ENCODE results near the gene SFRP5. TPM values are rescaled to one million over a fixed set of nuclear protein-coding genes. Genes with fewer than 3 reads are reported as not detected.

The SFRP5 gene
- total RNA-seq, 1 donor from 2014 or later: not detected

- peaks cover 14% of the 10 kb centered on the region for H4K20me1 ChIP-seq (ENCODE audit: low read depth)
- Mint-ChIP-seq H3K36me3 (peaks cover 1% of the 10 kb centered on the region), H3K9me3 (no peaks in the 10 kb centered on the region), H3K4me3 (no peak overlapping the region), H3K27ac (peak overlapping the region; percentile 33), H3K4me1 (peaks cover 36% of the 10 kb centered on the region), H3K27me3 (ENCODE audit: insufficient read depth, low read depth) (peaks cover 2% of the 10 kb centered on the region)
- H3K36me3 ChIP-seq: no peaks in the 10 kb centered on the region
- H2AFZ ChIP-seq (replicated peaks): peak overlapping the region; percentile 31
- no peaks in the 10 kb centered on the region for H3K27me3 ChIP-seq
- peak overlapping the region; percentile 73 for H3K27ac ChIP-seq
- no peaks in the 10 kb centered on the region for H3K9me3 ChIP-seq (ENCODE audit: low read depth)
- H3F3A ChIP-seq (ENCODE audit: low read depth): peaks cover 45% of the 10 kb centered on the region
- peak; percentile 70 for DNase-seq (ENCODE audit: low spot score)
- H3K4me1 ChIP-seq: peaks cover 41% of the 10 kb centered on the region
- H3K79me2 ChIP-seq (ENCODE audit: low read depth): peaks cover 26% of the 10 kb centered on the region
- peak overlapping the region; percentile 60 for H3K4me2 ChIP-seq
- no peak overlapping the region for H3K4me3 ChIP-seq
- no peak overlapping the region for H3K9ac ChIP-seq
- TF ChIP-seq CTCF (IDR thresholded peaks at IDR 0.05): no peak
- TF ChIP-seq EZH2phosphoT487 (IDR thresholded peaks at IDR 0.05): no peak
- no peak for TF ChIP-seq EZH2 (IDR thresholded peaks at IDR 0.05)
These were observed 53.6 kb downstream of the SFRP5 start for GRCh38 chr10:97718178-97718577.

- no peak overlapping the region for H3K4me2 ChIP-seq
- peaks cover 1% of the 10 kb centered on the region for H3K36me3 Mint-ChIP-seq
- H3K9ac ChIP-seq: no peak overlapping the region
- peaks cover 2% of the 10 kb centered on the region for H3K27me3 Mint-ChIP-seq (ENCODE audit: insufficient read depth, low read depth)
- peaks cover 41% of the 10 kb centered on the region for H3K4me1 Mint-ChIP-seq
- peaks cover 14% of the 10 kb centered on the region for H4K20me1 ChIP-seq (ENCODE audit: low read depth)
- H3K4me1 ChIP-seq: peaks cover 47% of the 10 kb centered on the region
- no peaks in the 10 kb centered on the region for H3K9me3 Mint-ChIP-seq
- no peak overlapping the region for H3K4me3 ChIP-seq
- no peak overlapping the region for H3K4me3 Mint-ChIP-seq
- H3K27ac Mint-ChIP-seq: no peak overlapping the region
- H3K27me3 ChIP-seq: no peaks in the 10 kb centered on the region
- no peaks in the 10 kb centered on the region for H3K9me3 ChIP-seq (ENCODE audit: low read depth)
- no peak for DNase-seq (ENCODE audit: low spot score)
- H3F3A ChIP-seq (ENCODE audit: low read depth): peaks cover 49% of the 10 kb centered on the region
- peak overlapping the region; percentile 73 for H3K27ac ChIP-seq
- TF ChIP-seq EZH2phosphoT487 (IDR thresholded peaks at IDR 0.05): no peak
- no peak for TF ChIP-seq CTCF (IDR thresholded peaks at IDR 0.05)
- no peak for TF ChIP-seq EZH2 (IDR thresholded peaks at IDR 0.05)
- H3K79me2 ChIP-seq (ENCODE audit: low read depth): peaks cover 26% of the 10 kb centered on the region
- no peak overlapping the region for H2AFZ ChIP-seq (replicated peaks)
- H3K36me3 ChIP-seq: no peaks in the 10 kb centered on the region
These were observed 54.2 kb downstream of the SFRP5 start for GRCh38 chr10:97717627-97718026.

Other genes starting within 250 kb of the SFRP5 start
- not detected in 2 replicates for gene ANKRD2, start 199.2 kb downstream of the SFRP5 start, total RNA-seq (ENCODE audit: low replicate concordance)
- gene HOGA1, start 187.6 kb downstream of the SFRP5 start, total RNA-seq (ENCODE audit: low replicate concordance): 0.17 and 1.2 TPM in 2 replicates
- gene C10orf62, start 182.3 kb downstream of the SFRP5 start, total RNA-seq (ENCODE audit: low replicate concordance): not detected in 2 replicates
- gene MORN4, start 138.5 kb downstream of the SFRP5 start, total RNA-seq (ENCODE audit: low replicate concordance): 23.8 and 29.3 TPM in 2 replicates
- 11.9 and 20.3 TPM in 2 replicates for gene PI4K2A, start 131.3 kb downstream of the SFRP5 start, total RNA-seq (ENCODE audit: low replicate concordance)
- 2.6 and 5.8 TPM in 2 replicates for gene AVPI1, start 84.8 kb downstream of the SFRP5 start, total RNA-seq (ENCODE audit: low replicate concordance)
- gene MARVELD1, start 58.3 kb downstream of the SFRP5 start, total RNA-seq (ENCODE audit: low replicate concordance): 7.1 and 21.9 TPM in 2 replicates
- gene ZFYVE27, start 34.9 kb downstream of the SFRP5 start, total RNA-seq (ENCODE audit: low replicate concordance): 13.7 and 28.6 TPM in 2 replicates
- 0.09 TPM in 1 of 2 replicates, not detected in the other for gene GOLGA7B, start 77.8 kb upstream of the SFRP5 start, total RNA-seq (ENCODE audit: low replicate concordance)